Ovary (tissue), 3 donors: Measurements from ENCODE around the gene OR6B3.

Experiments
- CTCF ChIP-seq, 3 donors: fragments of 450-650 bp in 2 of 3; fragments of 200-600 bp in 1 of 3; IDR thresholded peaks; one replicate each; pipeline versions ENCODE4 v1.5.1 to v1.8.0; 2016 to 2022; ENCODE audit warnings: antibody characterized with exemption in 3 of 3, mild to moderate bottlenecking in 1 of 3
- POLR2A ChIP-seq: fragments of 450-650 bp; IDR thresholded peaks from one replicate; pipeline ENCODE4 v1.6.1; 2017; ENCODE audit warnings: antibody characterized with exemption, mild to moderate bottlenecking, moderate library complexity
- donor health status: DM: no; HTN: no; CAD: no.

- TF ChIP-seq POLR2A, result no peak
- no peak for TF ChIP-seq CTCF (IDR thresholded peaks at IDR 0.05)
Measured at GRCh38 chr2:240053173-240054155, at the start of gene OR6B3.
